Fibroblast of upper back skin (primary cell): ENCODE measurements around the gene CTNNA3.
A peak's percentile ranks its signal among the peaks of the same experiment; 100 is the strongest.

Experiments
- DNase-seq: peaks from one replicate; pipeline ENCODE4 v3.0.0-alpha.2; 2013

CTNNA3 gene

GRCh38 chr10:66999762-67000545 is 696.0 kb downstream of the CTNNA3 start:
- DNase-seq: no peak

GRCh38 chr10:66996996-66997395 is 699.0 kb downstream of the CTNNA3 start:
- no peak for DNase-seq

- DNase-seq: no peak
Measured at GRCh38 chr10:66990143-66990830, 705.7 kb downstream of the CTNNA3 start.

GRCh38 chr10:66983475-66983818 is 712.5 kb downstream of the CTNNA3 start:
- no peak for DNase-seq

GRCh38 chr10:66982792-66983474 is 713.1 kb downstream of the CTNNA3 start:
- no peak for DNase-seq

GRCh38 chr10:66982053-66982420 is 714.0 kb downstream of the CTNNA3 start:
- no peak for DNase-seq

GRCh38 chr10:66981361-66982052 is 714.5 kb downstream of the CTNNA3 start:
- DNase-seq: no peak

GRCh38 chr10:66980246-66980815 is 715.7 kb downstream of the CTNNA3 start:
- no peak for DNase-seq

GRCh38 chr10:66964946-66965345 is 731.0 kb downstream of the CTNNA3 start:
- DNase-seq: no peak

- no peak for DNase-seq
Measured at GRCh38 chr10:66958466-66958865, 737.5 kb downstream of the CTNNA3 start.

GRCh38 chr10:66951896-66952295 is 744.1 kb downstream of the CTNNA3 start:
- no peak for DNase-seq

GRCh38 chr10:66943590-66943989 is 752.4 kb downstream of the CTNNA3 start:
- peak; percentile 19 for DNase-seq

- DNase-seq: no peak
Measured at GRCh38 chr10:66942407-66942806, 753.6 kb downstream of the CTNNA3 start.

GRCh38 chr10:66941491-66941890 is 754.5 kb downstream of the CTNNA3 start:
- DNase-seq: no peak

- no peak for DNase-seq
Measured at GRCh38 chr10:66940965-66941364, 755.0 kb downstream of the CTNNA3 start.

- DNase-seq: no peak
Measured at GRCh38 chr10:66934711-66935110, 761.3 kb downstream of the CTNNA3 start.

GRCh38 chr10:66931949-66932343 is 764.0 kb downstream of the CTNNA3 start:
- DNase-seq: peak; percentile 15

GRCh38 chr10:66931340-66931948 is 764.6 kb downstream of the CTNNA3 start:
- DNase-seq: peak; percentile 78

GRCh38 chr10:66929375-66929774 is 766.6 kb downstream of the CTNNA3 start:
- no peak for DNase-seq

GRCh38 chr10:66928776-66929175 is 767.2 kb downstream of the CTNNA3 start:
- DNase-seq: no peak

- DNase-seq: peak; percentile 46
Measured at GRCh38 chr10:66927971-66928770, 767.8 kb downstream of the CTNNA3 start.
